Progenitor cell of endocrine pancreas (in vitro differentiated cells): ENCODE results near the gene CADM1. TPM values are rescaled to one million over a fixed set of nuclear protein-coding genes. Genes with fewer than 3 reads are reported as not detected.

Experiments used
- DNase-seq: peaks from one replicate; pipeline ENCODE4 v3.0.0; 2021; ENCODE audit warnings: low spot score; ENCODE audit not compliant: unreplicated experiment
- H3K27ac Mint-ChIP-seq: 2 replicates; pipeline ENCODE4 v1.8.0; 2021; ENCODE audit warnings: mild to moderate bottlenecking, moderate library complexity, mixed read lengths
- H3K27me3 Mint-ChIP-seq: 2 replicates; pipeline ENCODE4 v1.8.0; 2021; ENCODE audit warnings: mixed read lengths
- H3K36me3 Mint-ChIP-seq: 2 replicates; pipeline ENCODE4 v1.8.0; 2022; ENCODE audit warnings: mixed read lengths; ENCODE audit not compliant: insufficient read depth
- H3K4me1 Mint-ChIP-seq: 2 replicates; pipeline ENCODE4 v1.8.0; 2021; ENCODE audit warnings: low read depth, mixed read lengths
- H3K4me3 Mint-ChIP-seq: 2 replicates; pipeline ENCODE4 v1.8.0; 2021; ENCODE audit warnings: low read depth, mild to moderate bottlenecking, moderate library complexity, mixed read lengths
- H3K9me3 Mint-ChIP-seq: 2 replicates; pipeline ENCODE4 v1.8.0; 2021; ENCODE audit warnings: low read depth, mixed read lengths
- CTCF ChIP-seq: fragments of 200-600 bp; sonication (generic); IDR thresholded peaks from one replicate; pipeline ENCODE4 v1.5.0; 2021; ENCODE audit warnings: antibody characterized with exemption, mild to moderate bottlenecking; ENCODE audit not compliant: unreplicated experiment
- total RNA-seq: library from RNA; stranded (reverse); gene quantifications from 2 replicates; pipeline ENCODE4 v1.2.1, GENCODE V29; 2021

The CADM1 gene
- total RNA-seq, 1 donor from 2014 or later, result 147 TPM

GRCh38 chr11:115287266-115287665, 216.9 kb downstream of the CADM1 start:
- Mint-ChIP-seq H3K27ac (peak overlapping the region; percentile 7), H3K4me3 (no peak overlapping the region), H3K36me3 (no peaks in the 10 kb centered on the region), H3K9me3 (no peaks in the 10 kb centered on the region), H3K27me3 (no peaks in the 10 kb centered on the region), H3K4me1 (peaks cover 50% of the 10 kb centered on the region)
- TF ChIP-seq CTCF, result no peak
- no peak for DNase-seq

DNA sequence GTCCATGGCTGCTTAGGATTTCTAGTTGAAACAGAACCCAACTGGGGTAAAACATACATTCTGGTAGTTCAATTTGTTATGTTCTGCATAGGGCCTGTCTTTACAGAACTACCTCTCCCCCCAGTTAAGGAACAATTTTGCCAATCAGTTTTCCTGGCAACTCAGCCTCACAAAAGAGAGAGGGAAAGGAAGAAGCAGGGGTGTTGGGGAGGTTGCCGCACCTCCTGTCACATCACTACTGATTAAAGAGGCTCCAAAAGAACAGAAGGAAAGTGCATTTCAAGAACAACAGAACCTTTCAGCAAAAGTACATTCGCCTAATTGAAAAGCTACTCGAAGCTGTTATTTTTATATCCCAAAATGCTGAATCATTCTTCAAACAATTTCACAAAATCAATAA, 217.6 kb downstream of the CADM1 start:
- no peak for DNase-seq
- no peaks in the 10 kb centered on the region for H3K9me3 Mint-ChIP-seq
- no peaks in the 10 kb centered on the region for H3K27me3 Mint-ChIP-seq
- no peak for TF ChIP-seq CTCF
- no peak overlapping the region for H3K4me3 Mint-ChIP-seq
- H3K4me1 Mint-ChIP-seq, result peaks cover 51% of the 10 kb centered on the region
- no peak overlapping the region for H3K27ac Mint-ChIP-seq
- no peaks in the 10 kb centered on the region for H3K36me3 Mint-ChIP-seq

DNA sequence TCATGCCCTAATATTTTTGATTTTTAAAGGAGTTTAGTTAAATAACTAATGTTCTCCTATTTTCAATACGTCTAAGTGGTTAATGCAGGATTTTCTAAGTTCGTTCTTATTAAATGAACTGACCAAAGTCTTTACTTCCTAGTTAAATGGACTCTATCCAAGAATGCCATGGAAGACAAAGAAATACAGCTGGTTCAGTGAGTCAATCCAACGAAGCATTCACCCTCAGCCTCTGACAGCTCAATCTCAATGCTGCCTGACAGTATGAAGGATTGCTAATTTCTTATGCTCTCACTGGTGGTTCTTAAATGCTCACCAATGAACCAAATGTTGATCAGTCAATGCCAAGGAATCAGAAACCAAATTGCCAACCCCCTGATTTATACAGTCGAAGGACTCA, 219.4 kb downstream of the CADM1 start:
- no peak overlapping the region for H3K4me3 Mint-ChIP-seq
- H3K4me1 Mint-ChIP-seq, result peaks cover 54% of the 10 kb centered on the region
- no peak for TF ChIP-seq CTCF
- DNase-seq, result no peak
- no peaks in the 10 kb centered on the region for H3K9me3 Mint-ChIP-seq
- H3K27me3 Mint-ChIP-seq, result no peaks in the 10 kb centered on the region
- H3K27ac Mint-ChIP-seq, result no peak overlapping the region
- no peaks in the 10 kb centered on the region for H3K36me3 Mint-ChIP-seq

DNA sequence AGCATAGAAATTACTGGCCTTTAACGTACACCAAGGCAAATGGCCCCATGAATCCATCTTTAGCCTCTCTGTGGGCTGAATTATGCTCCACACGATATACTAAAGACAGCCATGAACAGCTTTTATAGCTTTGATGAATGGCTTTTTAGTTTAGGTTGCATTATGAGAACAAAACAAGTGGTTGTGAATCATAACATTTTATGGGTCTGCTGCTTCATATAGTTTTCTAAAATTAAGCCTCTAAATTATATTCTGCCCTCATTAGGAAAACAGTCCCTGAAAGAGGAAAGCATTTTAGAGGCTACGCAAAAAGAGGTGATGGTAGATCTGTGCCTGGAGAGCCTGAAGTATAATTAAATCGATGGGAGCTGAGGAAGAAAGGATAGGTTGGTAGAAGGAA, 221.3 kb downstream of the CADM1 start:
- Mint-ChIP-seq H3K27ac (no peak overlapping the region), H3K27me3 (no peaks in the 10 kb centered on the region), H3K9me3 (no peaks in the 10 kb centered on the region), H3K4me3 (no peak overlapping the region), H3K36me3 (no peaks in the 10 kb centered on the region), H3K4me1 (peaks cover 50% of the 10 kb centered on the region)
- no peak for TF ChIP-seq CTCF
- DNase-seq, result no peak

DNA sequence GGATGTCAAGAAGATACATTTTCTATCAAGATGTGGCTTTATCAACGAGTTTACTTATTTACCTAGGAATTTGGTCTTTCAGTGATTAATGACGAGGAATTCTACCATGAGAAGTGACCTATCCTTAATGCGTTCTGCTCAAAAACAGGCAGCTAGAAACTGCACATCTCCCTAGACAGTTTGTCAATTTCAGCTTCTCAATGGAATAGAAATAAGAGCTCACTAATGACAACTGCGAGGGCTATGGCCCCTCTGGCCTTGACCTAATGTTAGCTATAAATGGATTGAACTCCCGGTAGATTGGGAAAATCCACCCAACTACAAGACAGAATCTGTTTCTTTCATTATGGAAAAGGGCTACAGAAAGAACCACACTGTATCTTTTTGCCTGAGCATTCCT, 223.4 kb downstream of the CADM1 start:
- DNase-seq, result no peak
- no peak for TF ChIP-seq CTCF
- peaks cover 33% of the 10 kb centered on the region for H3K4me1 Mint-ChIP-seq
- H3K27me3 Mint-ChIP-seq, result no peaks in the 10 kb centered on the region
- no peaks in the 10 kb centered on the region for H3K36me3 Mint-ChIP-seq
- H3K9me3 Mint-ChIP-seq, result no peaks in the 10 kb centered on the region
- no peak overlapping the region for H3K4me3 Mint-ChIP-seq
- H3K27ac Mint-ChIP-seq, result peak overlapping the region; percentile 65
